Measurements from ENCODE around the gene TBC1D22A.

The TBC1D22A gene

GRCh38 chr22:47100646-47101200, 338.3 kb downstream of the TBC1D22A start:
- ChIA-PET POLR2A (no interaction called here), CTCF (no interaction called here)
- no peak overlapping the region for H3K4me3 ChIP-seq (ENCODE audit: low read depth, low read length)
- DNase-seq (ENCODE audit: low read depth, low spot score) = no peak
- TF ChIP-seq CTCF (IDR thresholded peaks at IDR 0.05; ENCODE audit: insufficient read depth, low read length, missing control alignments) = no peak

GRCh38 chr22:47101321-47101885, 339.0 kb downstream of the TBC1D22A start:
- no peak for DNase-seq (ENCODE audit: low read depth, low spot score)
- H3K4me3 ChIP-seq (ENCODE audit: low read depth, low read length) = no peak overlapping the region
- POLR2A ChIA-PET = no interaction called here
- no peak for TF ChIP-seq CTCF (IDR thresholded peaks at IDR 0.05; ENCODE audit: insufficient read depth, low read length, missing control alignments)
- CTCF ChIA-PET = no interaction called here

- POLR2A ChIA-PET = no interaction called here
- no peak for DNase-seq (ENCODE audit: low read depth, low spot score)
- CTCF ChIA-PET = no interaction called here
- no peak overlapping the region for H3K4me3 ChIP-seq (ENCODE audit: low read depth, low read length)
- no peak for TF ChIP-seq CTCF (IDR thresholded peaks at IDR 0.05; ENCODE audit: insufficient read depth, low read length, missing control alignments)
Measured at GRCh38 chr22:47102081-47102480, 339.6 kb downstream of the TBC1D22A start.

GRCh38 chr22:47102648-47103047, 340.2 kb downstream of the TBC1D22A start:
- ChIA-PET POLR2A (no interaction called here), CTCF (no interaction called here)
- no peak for TF ChIP-seq CTCF (IDR thresholded peaks at IDR 0.05; ENCODE audit: insufficient read depth, low read length, missing control alignments)
- H3K4me3 ChIP-seq (ENCODE audit: low read depth, low read length) = no peak overlapping the region
- no peak for DNase-seq (ENCODE audit: low read depth, low spot score)

- CTCF ChIA-PET = interaction anchor here (0.8 to 1.2 kb wide), 2 partner anchors 11 to 14 kb away, joined by 3 read pairs; no protein-coding TSS in a partner anchor
- DNase-seq (ENCODE audit: low read depth, low spot score) = no peak
- TF ChIP-seq CTCF (IDR thresholded peaks at IDR 0.05; ENCODE audit: insufficient read depth, low read length, missing control alignments) = no peak
- no peak overlapping the region for H3K4me3 ChIP-seq (ENCODE audit: low read depth, low read length)
- POLR2A ChIA-PET = no interaction called here
Measured at GRCh38 chr22:47105085-47105484, 342.6 kb downstream of the TBC1D22A start.

- CTCF ChIA-PET = interaction anchor here (0.9 kb wide), 1 partner anchor 303 kb away, joined by 3 read pairs; no protein-coding TSS in a partner anchor
- no peak for TF ChIP-seq CTCF (IDR thresholded peaks at IDR 0.05; ENCODE audit: insufficient read depth, low read length, missing control alignments)
- H3K4me3 ChIP-seq (ENCODE audit: low read depth, low read length) = no peak overlapping the region
- no peak for DNase-seq (ENCODE audit: low read depth, low spot score)
- POLR2A ChIA-PET = no interaction called here
Measured at GRCh38 chr22:47106806-47107205, 344.4 kb downstream of the TBC1D22A start.
